ENCODE results near the gene MAP3K14.

DNA sequence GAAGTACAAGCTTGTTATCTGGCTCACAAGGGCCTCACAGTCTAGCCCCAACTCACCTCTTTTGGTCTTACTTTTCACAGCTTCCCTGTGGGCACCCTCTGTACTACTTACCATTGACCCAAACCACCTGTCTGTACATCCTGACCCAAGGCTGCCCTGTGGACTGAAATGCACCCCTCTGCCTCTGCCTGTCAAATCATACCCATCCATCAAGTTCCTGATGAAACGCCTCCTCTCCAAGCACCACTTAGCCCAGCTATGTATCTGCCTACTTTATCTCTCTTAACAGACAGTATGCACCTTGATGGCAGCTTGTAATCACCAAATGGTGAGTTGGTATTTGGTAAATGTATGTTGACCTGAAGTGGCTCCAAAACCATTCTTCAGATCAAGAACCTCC lies 7.5 kb upstream of the MAP3K14 start:
- TF ChIP-seq YY1 (IDR thresholded peaks at IDR 0.05; ENCODE audit: insufficient read depth, insufficient read length) (no peak), SUZ12 (IDR thresholded peaks at IDR 0.05; ENCODE audit: extremely low read depth, insufficient read depth, insufficient read length) (no peak), ZNF274 (IDR thresholded peaks at IDR 0.05; ENCODE audit: low read depth, low read length) (no peak)
